CD14-positive monocyte (primary cell): Measurements from ENCODE around the gene PDE4D. TPM values are rescaled to one million over a fixed set of nuclear protein-coding genes. Genes with fewer than 3 reads are reported as not detected.
"Not testable (repeated sequence)": the region's sequence is repeated elsewhere in the genome, so short reads cannot be mapped to it uniquely, and the experiment has no call there.

Experiments
- DNase-seq, 3 donors: peaks; one replicate each; pipeline ENCODE4 v3.0.0-alpha.2; 2011 to 2022
- H2AFZ ChIP-seq: 2 replicates; pipeline ENCODE4 v1.6.0; 2012; ENCODE audit warnings: mild to moderate bottlenecking, low read depth, low read length, inconsistent platforms; ENCODE audit not compliant: insufficient read depth, poor library complexity, severe bottlenecking
- H3K27ac ChIP-seq, 2 donors: 1 replicate in 1 of 2; 2 replicates in 1 of 2; pipeline ENCODE4 v1.5.1; 2012 to 2013; ENCODE audit warnings: low read length in 2 of 2, control low read depth in 1 of 2, inconsistent platforms in 1 of 2, low read depth in 1 of 2, mild to moderate bottlenecking in 1 of 2
- H3K27me3 ChIP-seq, 2 donors: one replicate each; pipeline versions ENCODE4 v1.6.0 to v1.6.1; 2011 to 2013; ENCODE audit warnings: low read length in 2 of 2; ENCODE audit not compliant: control insufficient read depth in 2 of 2, insufficient read depth in 2 of 2
- H3K36me3 ChIP-seq, 2 donors: replicated peaks in 1 of 2; 1 replicate in 1 of 2; 2 replicates in 1 of 2; pipeline versions ENCODE4 v1.5.1 to v1.6.1; 2012 to 2013; ENCODE audit warnings: low read length in 2 of 2, control low read depth in 1 of 2, inconsistent platforms in 1 of 2, mild to moderate bottlenecking in 1 of 2; ENCODE audit not compliant: insufficient read depth in 2 of 2, control insufficient read depth in 1 of 2
- H3K4me1 ChIP-seq, 2 donors: 1 replicate in 1 of 2; 2 replicates in 1 of 2; pipeline versions ENCODE4 v1.5.1 to v1.6.1; 2012 to 2013; ENCODE audit warnings: low read length in 2 of 2, control low read depth in 1 of 2, inconsistent platforms in 1 of 2, mild to moderate bottlenecking in 1 of 2, moderate library complexity in 1 of 2; ENCODE audit not compliant: insufficient read depth in 2 of 2, control insufficient read depth in 1 of 2
- H3K4me2 ChIP-seq: replicated peaks from 2 replicates; pipeline ENCODE3; 2012; ENCODE audit warnings: low read length, moderate library complexity, mild to moderate bottlenecking; ENCODE audit not compliant: poor library complexity, severe bottlenecking; ENCODE audit errors: extremely low read depth
- H3K4me3 ChIP-seq, 3 experiments: fragments of 200-600 bp in 1 of 3; sonication (generic) in 1 of 3; replicated peaks in 1 of 3; 1 replicate in 2 of 3; 2 replicates in 1 of 3; pipeline ENCODE4 v1.5.1; 2011 to 2013; ENCODE audit warnings: low read length in 3 of 3, mild to moderate bottlenecking in 3 of 3, control low read depth in 2 of 3, low read depth in 2 of 3, inconsistent platforms in 1 of 3, moderate library complexity in 1 of 3
- H3K79me2 ChIP-seq: 2 replicates; pipeline ENCODE4 v1.6.0; 2012; ENCODE audit warnings: mild to moderate bottlenecking, control low read depth, inconsistent platforms, low read length, moderate library complexity; ENCODE audit not compliant: insufficient read depth
- H3K9ac ChIP-seq: 2 replicates; pipeline ENCODE4 v1.6.0; 2017; ENCODE audit warnings: low read length, mild to moderate bottlenecking; ENCODE audit not compliant: insufficient read depth, poor library complexity, severe bottlenecking
- H3K9me3 ChIP-seq, 2 donors: replicated peaks in 1 of 2; 1 replicate in 1 of 2; 2 replicates in 1 of 2; pipeline versions ENCODE4 v1.5.1 to v1.6.1; 2012 to 2013; ENCODE audit warnings: low read length in 2 of 2, control low read depth in 1 of 2; ENCODE audit not compliant: control insufficient read depth in 1 of 2, insufficient read depth in 1 of 2
- H4K20me1 ChIP-seq: 2 replicates; pipeline ENCODE4 v1.6.0; 2012; ENCODE audit warnings: mild to moderate bottlenecking, low read length, control low read depth, moderate library complexity; ENCODE audit not compliant: insufficient read depth
- H3K27ac Mint-ChIP-seq, 7 donors: one replicate each; pipeline ENCODE4 v1.8.0; 2020; ENCODE audit warnings: mild to moderate bottlenecking in 7 of 7, mixed read lengths in 7 of 7, moderate library complexity in 6 of 7, inconsistent platforms in 2 of 7
- H3K27me3 Mint-ChIP-seq, 3 donors: one replicate each; pipeline ENCODE4 v1.8.0; 2021 to 2022; ENCODE audit warnings: low read depth in 3 of 3, mild to moderate bottlenecking in 3 of 3, mixed read lengths in 3 of 3, moderate library complexity in 3 of 3, inconsistent platforms in 1 of 3
- H3K36me3 Mint-ChIP-seq, 2 donors: one replicate each; pipeline ENCODE4 v1.8.0; 2020; ENCODE audit warnings: mixed read lengths in 2 of 2, inconsistent platforms in 1 of 2, mild to moderate bottlenecking in 1 of 2
- H3K4me1 Mint-ChIP-seq: one replicate; pipeline ENCODE4 v1.8.0; 2020; ENCODE audit warnings: mild to moderate bottlenecking, mixed read lengths
- H3K4me3 Mint-ChIP-seq, 2 donors: one replicate each; pipeline ENCODE4 v1.8.0; 2020; ENCODE audit warnings: mild to moderate bottlenecking in 2 of 2, mixed read lengths in 2 of 2, moderate library complexity in 1 of 2
- H3K9me3 Mint-ChIP-seq, 7 donors: one replicate each; pipeline ENCODE4 v1.8.0; 2020 to 2022; ENCODE audit warnings: mixed read lengths in 7 of 7, mild to moderate bottlenecking in 6 of 7, moderate library complexity in 6 of 7, inconsistent platforms in 2 of 7
- WGBS: methylation state at CpG from one replicate; pipeline ENCODE4 v1.1.5; 2013; ENCODE audit warnings: missing lambda C conversion rate; ENCODE audit not compliant: insufficient coverage; 5-methylcytosine and 5-hydroxymethylcytosine counted together
- intact Hi-C, 2 donors: fragments of 100-400 bp; cut with micrococcal nuclease; formaldehyde crosslinking; loops; one replicate each; pipeline versions ENCODE4 v1.15.0 to v1.15.1; 2023
- polyA plus RNA-seq, 3 donors: library from polyadenylated mRNA; depleted of rRNA in 1 of 3; unstranded in 2 of 3; stranded (reverse) in 1 of 3; fragments of 300-500 nt in 2 of 3; fragments of >200 nt in 1 of 3; fragmentation: Illumina TruSeq in 2 of 3; gene quantifications; 1 replicate in 2 of 3; 2 replicates in 1 of 3; pipeline ENCODE4 v1.2.3, GENCODE V29; 2012 to 2021
- TF ChIP-seq, protein P1 (sequence below): fragments of 200-600 bp; IDR thresholded peaks from one replicate; pipeline ENCODE4 v1.8.0; 2022; ENCODE audit warnings: antibody characterized with exemption, mild to moderate bottlenecking

PDE4D gene
- polyA plus RNA-seq, 3 donors, result 1.9 to 3.4 (median 2.8) TPM

DNA sequence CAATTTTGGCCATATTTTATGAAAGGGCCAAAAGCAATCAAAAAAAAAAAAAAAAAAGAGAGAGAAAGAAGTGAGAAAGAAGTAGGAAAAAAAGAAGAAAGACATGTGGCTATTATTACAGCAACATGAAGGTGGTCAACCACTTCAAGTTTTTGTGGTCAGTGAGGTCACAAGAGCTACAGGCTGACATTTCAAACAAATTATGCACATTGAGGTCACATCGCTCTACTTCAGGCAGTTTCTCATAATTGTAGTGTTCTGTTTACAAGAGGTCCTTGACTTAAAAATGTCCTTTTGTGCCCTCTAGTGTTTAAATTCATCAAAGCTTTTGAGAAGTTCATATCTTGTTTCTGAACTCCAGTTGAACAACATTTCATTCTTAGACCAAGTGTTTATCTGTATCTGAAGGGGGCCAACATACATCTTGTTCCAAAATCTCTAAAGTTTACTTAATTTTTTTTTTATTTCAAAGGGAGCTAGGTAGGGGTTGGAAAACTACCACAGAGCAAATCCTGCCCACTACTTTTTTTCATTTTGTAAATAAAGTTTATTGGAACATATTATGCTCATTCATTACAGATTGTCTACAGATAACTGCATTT lies 513.1 kb downstream of the PDE4D start:
- H3K4me2 ChIP-seq, result no peak overlapping the region
- Mint-ChIP-seq H3K4me3 (no peak overlapping the region), H3K36me3 (peaks cover 0 to 2% of the 10 kb centered on the region in 2 donors), H3K27ac (no peak overlapping the region), H3K4me1 (peaks cover 3% of the 10 kb centered on the region), H3K27me3 (no peaks in the 10 kb centered on the region), H3K9me3 (peaks cover 2 to 9% (median 6%) of the 10 kb centered on the region in 7 donors)
- peak in 2 of 3 donors; percentile 32 to 46 for DNase-seq
- H3K79me2 ChIP-seq, result no peaks in the 10 kb centered on the region
- no peaks in the 10 kb centered on the region for H3K27me3 ChIP-seq
- H3K4me3 ChIP-seq, result no peak overlapping the region
- WGBS, result no CpG with 5 or more reads among the region's 1 CpG
- H3K4me1 ChIP-seq, result no peaks in the 10 kb centered on the region
- no peaks in the 10 kb centered on the region for H3K9me3 ChIP-seq
- intact Hi-C loops, result loop anchor here in 1 of 2 donors (10.0 kb wide), 1 partner anchor 294 kb away; no protein-coding TSS in a partner anchor
- H2AFZ ChIP-seq, result no peak overlapping the region
- TF ChIP-seq, protein P1, sequence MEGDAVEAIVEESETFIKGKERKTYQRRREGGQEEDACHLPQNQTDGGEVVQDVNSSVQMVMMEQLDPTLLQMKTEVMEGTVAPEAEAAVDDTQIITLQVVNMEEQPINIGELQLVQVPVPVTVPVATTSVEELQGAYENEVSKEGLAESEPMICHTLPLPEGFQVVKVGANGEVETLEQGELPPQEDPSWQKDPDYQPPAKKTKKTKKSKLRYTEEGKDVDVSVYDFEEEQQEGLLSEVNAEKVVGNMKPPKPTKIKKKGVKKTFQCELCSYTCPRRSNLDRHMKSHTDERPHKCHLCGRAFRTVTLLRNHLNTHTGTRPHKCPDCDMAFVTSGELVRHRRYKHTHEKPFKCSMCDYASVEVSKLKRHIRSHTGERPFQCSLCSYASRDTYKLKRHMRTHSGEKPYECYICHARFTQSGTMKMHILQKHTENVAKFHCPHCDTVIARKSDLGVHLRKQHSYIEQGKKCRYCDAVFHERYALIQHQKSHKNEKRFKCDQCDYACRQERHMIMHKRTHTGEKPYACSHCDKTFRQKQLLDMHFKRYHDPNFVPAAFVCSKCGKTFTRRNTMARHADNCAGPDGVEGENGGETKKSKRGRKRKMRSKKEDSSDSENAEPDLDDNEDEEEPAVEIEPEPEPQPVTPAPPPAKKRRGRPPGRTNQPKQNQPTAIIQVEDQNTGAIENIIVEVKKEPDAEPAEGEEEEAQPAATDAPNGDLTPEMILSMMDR, result peak; percentile 59
- H3K36me3 ChIP-seq, result no peaks in the 10 kb centered on the region
- H3K9ac ChIP-seq, result no peak overlapping the region
- no peaks in the 10 kb centered on the region for H4K20me1 ChIP-seq
- no peak overlapping the region for H3K27ac ChIP-seq

DNA sequence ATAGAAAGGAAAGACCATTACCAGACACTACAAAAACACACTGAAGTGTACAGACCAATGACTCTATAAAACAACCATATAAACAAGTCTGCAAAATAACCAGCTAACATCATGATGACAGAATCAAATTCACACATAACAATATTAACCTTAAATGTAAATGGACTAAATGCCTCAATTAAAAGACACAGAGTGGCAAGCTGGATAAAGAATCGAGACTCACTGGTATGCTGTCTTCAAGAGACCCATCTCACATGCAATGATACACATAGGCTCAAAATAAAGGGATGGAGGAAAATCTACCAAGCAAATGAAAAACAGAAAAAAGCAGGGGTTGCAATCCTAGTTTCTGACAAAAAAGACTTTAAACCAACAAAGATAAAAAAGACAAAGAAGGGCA lies 519.5 kb downstream of the PDE4D start:
- H3K27me3 Mint-ChIP-seq, H3K36me3 Mint-ChIP-seq, H3K27me3 ChIP-seq, H3K27ac Mint-ChIP-seq, H3K4me1 ChIP-seq, H2AFZ ChIP-seq, H3K27ac ChIP-seq, DNase-seq, H3K4me1 Mint-ChIP-seq, H3K4me2 ChIP-seq, H3K36me3 ChIP-seq, H3K4me3 Mint-ChIP-seq, H4K20me1 ChIP-seq, H3K79me2 ChIP-seq, H3K9me3 ChIP-seq, H3K9ac ChIP-seq, H3K4me3 ChIP-seq: not testable (repeated sequence)
- whole genome bisulfite sequencing, result no CpG with 5 or more reads among the region's 1 CpG
- peaks cover 6 to 28% (median 16%) of the 10 kb centered on the region in 7 donors for H3K9me3 Mint-ChIP-seq
- intact Hi-C loops, result loop anchor here in 1 of 2 donors (5.0 kb wide), 1 partner anchor 187 kb away; no protein-coding TSS in a partner anchor
